HG03103 (cell line): ENCODE results near the gene SLC6A8.

ENCODE experiments used
- ATAC-seq: cut with Tn5 transposase; IDR thresholded peaks from one replicate; pipeline ENCODE4 v1.9.1; 2021; ENCODE audit warnings: low read depth; ENCODE audit not compliant: unreplicated experiment

SLC6A8 gene

GRCh38 chrX:153687121-153688039, at the start of gene SLC6A8:
Gene SLC6A8, plus strand, starts transcription at chrX:153687926. Its CDS starts 649 bp downstream, at chrX:153688575.
- ATAC-seq, result no peak

DNA sequence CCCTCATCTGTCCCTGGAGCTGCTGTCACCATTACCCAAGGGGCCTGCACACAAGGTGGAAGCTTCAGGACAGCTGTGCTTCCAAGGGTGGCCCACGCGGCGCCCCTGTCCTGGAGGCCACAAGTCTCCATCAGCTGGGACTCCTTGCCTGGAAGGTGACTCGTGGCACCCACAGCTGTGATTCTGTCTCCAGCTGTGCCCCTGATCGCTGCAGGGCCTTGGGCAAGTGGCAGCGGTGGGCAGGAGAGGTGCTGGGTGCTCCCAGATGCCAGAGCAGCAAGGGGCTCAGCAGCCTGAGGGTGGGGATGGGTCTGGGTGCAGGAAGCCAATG, 49.7 kb upstream of the SLC6A8 start:
- ATAC-seq, result no peak

- no peak for ATAC-seq
Observed at GRCh38 chrX:153638436-153639176, 49.1 kb upstream of the SLC6A8 start.

DNA sequence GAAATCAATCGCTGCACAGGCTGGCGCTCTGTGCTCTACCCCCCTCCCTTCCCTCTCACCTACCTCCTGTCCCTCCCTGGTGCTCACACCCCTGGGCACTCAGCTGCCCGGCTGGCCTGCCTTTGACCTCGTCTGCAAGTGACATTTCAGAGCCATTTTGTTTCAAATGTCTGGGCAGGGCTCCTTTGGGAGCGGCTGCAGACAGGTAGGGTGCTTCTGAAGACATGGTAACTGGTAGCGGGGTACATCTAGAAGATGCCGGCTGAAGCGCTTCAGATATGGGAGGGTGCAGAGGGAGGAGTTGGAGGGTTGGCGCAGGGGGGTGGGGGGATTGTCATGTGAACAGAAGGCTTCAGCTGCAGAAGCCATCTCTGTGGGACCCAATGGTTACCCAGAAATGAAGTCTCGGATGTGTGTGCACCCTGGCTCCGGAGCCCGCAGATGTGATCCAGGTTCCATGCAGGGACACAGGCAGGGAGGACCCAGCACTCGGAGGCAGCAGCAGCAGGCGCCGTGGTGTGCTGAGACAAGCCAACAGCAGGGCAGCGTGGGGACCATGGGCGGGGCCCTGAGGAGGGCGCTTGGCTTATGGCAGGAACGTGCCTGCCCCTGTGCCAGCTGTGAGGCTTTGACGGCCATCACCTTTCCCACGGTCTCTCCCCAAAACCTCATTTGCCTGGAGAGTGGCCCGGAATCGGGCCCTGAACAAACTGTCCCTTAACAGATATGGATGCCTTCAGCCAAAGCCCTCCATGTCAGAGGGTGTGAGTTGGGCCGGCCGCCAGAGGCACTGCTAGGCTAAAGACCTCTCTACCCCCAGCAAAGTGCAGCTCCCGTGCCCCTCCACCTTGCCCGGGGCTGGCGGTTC, 48.3 kb upstream of the SLC6A8 start:
- ATAC-seq, result no peak

- no peak for ATAC-seq
Observed at GRCh38 chrX:153640045-153640686, 47.6 kb upstream of the SLC6A8 start.

DNA sequence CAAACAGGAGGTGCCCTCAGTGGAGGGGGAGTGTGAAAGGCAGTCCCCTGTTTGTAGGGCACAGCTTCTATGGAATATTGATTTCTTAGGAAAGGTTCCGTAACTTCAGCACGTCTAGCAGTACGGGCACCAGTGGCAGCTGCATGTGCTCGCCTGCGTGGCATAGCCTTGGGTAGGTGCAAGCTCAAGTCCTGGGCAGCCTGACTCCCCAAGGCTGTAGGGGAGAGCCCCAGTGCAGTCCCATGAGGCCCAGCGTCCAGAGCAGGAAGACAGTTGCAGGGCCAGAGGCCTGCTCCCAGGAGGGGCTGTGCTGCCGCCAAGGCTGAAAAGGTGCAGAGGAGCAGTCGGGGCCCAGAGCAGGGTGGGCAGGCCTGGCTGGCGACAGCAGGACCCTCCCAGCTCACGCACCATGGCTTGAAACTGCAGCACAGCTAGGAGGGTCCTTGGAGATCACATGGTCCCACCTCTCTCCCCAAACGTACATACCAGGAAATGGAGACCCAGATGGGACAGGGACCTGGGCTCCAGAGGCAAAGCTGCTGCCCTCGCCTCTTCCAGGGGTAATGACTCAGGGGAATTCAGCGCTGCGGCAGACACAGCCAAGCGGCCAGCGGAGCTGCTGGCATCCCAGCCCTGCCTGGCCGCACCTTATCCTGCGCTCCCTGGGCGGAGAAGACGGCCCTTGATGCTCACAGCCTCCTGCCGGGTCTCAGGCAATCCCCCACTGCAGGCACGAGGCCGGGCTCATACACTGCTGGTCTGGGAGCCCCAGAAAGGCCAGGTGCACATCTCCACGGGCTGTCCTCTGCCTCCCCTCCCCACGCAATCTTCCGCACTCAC, 46.8 kb upstream of the SLC6A8 start:
- no peak for ATAC-seq

DNA sequence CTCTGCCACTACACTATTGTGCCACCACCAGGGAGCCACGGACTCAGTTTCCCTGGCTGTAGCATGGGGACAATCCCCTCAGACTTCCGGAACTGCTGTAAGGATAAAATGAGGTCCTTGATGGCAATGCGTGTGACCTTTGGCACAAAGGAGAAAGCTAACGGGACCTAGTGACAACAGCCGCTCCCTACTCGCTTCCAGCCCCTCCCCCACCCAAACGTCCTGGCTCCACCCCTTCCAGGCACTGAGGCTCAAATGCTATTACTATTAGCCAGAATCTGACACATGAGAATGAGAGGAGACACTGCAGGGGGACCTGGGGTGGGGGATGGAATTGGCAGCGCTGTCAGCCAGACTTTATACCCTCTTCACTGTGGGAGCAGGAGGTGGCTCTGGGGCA, 46.1 kb upstream of the SLC6A8 start:
- ATAC-seq, result no peak

- no peak for ATAC-seq
Observed at GRCh38 chrX:153642051-153642654, 45.6 kb upstream of the SLC6A8 start.

DNA sequence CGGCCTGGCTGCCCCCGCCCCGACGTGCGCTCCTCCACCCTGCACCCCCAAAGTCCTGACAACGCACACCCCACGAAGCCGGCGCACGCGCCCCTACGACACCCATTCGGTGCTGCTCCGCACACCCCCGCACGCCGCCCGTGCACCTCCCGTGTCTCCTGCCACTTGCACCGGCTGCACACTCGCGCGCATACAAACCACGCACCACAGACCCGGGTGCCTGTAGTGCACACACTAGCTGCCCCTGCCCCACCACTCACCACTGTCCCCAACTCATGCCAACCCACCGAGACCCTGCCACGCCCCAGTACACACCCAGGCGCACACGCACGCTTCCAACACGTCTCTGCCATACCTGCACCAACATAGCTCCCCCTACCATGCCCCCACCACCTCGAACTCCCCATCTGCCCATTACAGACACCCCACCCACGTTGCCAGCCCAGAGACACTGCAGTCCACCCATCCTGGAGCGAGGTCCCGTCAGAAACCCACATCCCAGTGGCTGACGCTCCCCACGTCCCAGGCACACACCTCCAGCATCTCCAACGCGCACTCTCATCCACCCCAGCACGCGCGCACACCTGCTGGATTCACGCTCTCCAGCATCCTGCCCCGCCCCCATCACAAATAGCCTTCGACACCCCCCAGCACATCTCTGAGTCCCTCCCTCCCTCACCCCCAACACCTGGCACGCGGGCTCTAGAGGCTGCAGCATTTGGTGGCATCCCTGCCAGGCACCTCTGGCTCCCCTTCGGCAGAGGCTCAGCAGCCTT, 44.9 kb upstream of the SLC6A8 start:
- ATAC-seq, result no peak

DNA sequence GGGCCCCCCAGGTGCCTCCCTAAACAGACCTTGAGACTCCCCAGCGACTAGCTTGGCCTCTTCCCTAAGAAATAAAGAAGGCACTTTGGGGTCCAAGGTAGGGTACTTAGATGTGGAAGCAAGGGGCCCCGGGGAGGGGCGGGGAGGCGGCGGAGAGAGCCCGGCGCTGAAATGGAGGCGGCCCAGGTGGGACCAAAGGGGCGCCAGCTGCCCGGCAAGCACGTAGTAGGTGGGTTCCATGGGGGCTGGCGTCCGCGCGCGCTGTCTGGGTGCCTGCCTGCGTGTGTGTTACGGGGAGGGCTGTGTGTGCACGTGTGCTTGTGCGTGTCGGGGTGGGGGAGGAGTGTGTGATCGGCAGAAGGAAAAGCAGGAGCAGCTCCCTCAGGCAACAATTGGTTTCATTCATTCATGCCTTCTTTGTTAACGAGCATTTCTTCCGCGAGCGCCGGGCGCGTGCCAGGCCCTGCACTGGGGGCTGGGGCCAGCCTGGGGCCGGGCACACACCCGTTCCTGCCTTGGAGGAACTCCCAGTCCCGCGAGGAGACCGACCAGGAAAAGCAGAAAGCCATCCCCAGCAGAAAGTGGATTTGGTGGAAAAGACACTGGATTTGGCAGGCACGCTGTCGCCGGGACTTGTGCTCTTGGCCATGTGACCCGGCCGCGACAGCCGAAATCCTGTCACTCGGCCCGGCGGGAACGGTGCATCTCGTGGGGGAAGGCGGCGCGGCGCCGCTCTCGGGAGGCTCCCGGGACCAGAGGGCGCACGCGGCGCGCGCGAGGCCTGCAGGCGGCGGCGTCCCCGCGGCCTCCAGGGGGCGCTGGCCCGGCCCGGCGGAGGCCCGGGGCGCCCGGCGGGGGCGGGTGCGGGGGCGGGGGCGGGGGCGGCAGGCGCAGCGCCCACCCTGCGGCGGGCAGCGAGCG, 44.0 kb upstream of the SLC6A8 start:
- ATAC-seq, result no peak

GRCh38 chrX:153644356-153645125, 43.2 kb upstream of the SLC6A8 start:
- ATAC-seq, result no peak

DNA sequence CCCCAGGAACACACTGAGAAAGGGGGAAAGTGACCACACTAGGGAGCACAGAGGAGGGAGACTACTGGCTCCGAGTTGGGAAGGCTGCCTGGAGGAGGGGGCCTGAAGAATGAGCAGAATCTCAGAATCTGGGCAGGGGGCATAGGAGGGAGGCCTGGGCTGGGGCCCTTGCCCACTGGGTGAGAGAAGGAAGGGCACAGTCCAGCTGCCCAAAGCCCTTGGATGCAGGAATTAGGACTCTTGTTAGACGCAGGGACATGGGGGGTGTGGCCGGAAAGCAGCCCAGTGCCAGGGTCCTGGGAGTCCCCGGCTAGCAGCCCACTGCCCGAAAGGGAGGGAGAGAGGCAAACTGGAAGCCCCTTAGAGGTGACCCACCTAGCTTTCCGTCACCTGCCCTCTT, 42.6 kb upstream of the SLC6A8 start:
- ATAC-seq, result no peak

GRCh38 chrX:153645921-153646488, 41.7 kb upstream of the SLC6A8 start:
- no peak for ATAC-seq

DNA sequence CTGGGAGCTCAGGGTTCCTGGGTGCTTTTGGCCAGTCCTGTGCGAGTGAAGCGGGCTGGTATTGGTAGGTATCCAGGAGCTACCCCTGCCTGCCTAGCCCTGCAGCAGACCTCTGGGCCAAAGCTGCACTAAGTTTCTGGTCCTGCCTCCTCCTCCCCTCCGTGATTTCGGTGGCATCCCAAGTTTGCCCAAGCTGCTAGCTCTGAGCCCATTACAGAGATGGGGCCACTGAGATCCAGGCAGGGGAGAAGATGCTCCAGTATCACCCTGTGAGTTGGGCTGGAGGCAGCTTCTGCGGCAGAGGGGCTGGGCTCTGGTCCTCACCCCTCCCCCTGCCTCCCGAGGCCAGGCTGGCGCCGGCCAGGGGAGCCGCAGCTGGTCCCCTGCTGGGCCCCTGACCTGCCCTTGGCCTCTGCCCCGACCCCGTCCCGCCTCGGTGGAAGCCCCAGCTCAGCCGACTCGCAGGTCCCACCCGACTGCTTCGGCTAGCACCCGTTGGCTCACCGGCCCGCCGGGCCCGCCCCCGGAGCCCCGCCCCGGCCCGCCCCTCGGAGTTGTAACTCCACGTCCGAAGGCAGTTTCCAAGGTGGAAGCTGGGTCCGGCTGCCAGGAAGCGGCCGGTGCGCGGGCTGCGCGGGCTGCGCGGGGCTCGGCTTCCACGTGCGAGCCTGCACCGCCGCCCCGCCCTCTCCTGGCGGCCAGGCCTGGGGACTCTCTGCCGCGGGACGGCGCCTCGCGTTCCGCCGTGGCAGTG, 40.9 kb upstream of the SLC6A8 start, which contains the start of gene DUSP9:
Gene DUSP9 (plus strand): TSS at position 584 of the 754 bp plus-strand sequence. CDS start 751 bp downstream, outside the sequence.
- no peak for ATAC-seq
